Measurements from ENCODE around the gene MEF2A. TPM values are rescaled to one million over a fixed set of nuclear protein-coding genes. Genes with fewer than 3 reads are reported as not detected.

MEF2A gene
- total and polyA plus RNA-seq, 2 experiments from 2014 or later: 91.7 to 556 TPM

GRCh38 chr15:99644913-99645542, 79.2 kb downstream of the MEF2A start:
- peaks cover 16% of the 10 kb centered on the region for H3K4me1 ChIP-seq (ENCODE audit: low read depth)
- no peaks in the 10 kb centered on the region for H3K27me3 ChIP-seq
- H3K9me3 ChIP-seq (ENCODE audit: low read depth): no peaks in the 10 kb centered on the region
- H3K27ac ChIP-seq: peak overlapping the region; percentile 79
- H3K4me3 ChIP-seq: no peak overlapping the region
- peaks cover 10% of the 10 kb centered on the region for H3K36me3 ChIP-seq
- TF ChIP-seq CTCF (IDR thresholded peaks at IDR 0.05; ENCODE audit: low read depth, low read length): no peak
- DNase-seq (ENCODE audit: low read depth in 1 of 2, low spot score in 1 of 2): peak in 1 of 2 donors; percentile 12

- Histone ChIP-seq H3K9me3 (ENCODE audit: low read depth) (no peaks in the 10 kb centered on the region), H3K36me3 (peaks cover 10% of the 10 kb centered on the region), H3K4me3 (no peak overlapping the region), H3K27me3 (no peaks in the 10 kb centered on the region), H3K27ac (peak overlapping the region; percentile 79), H3K4me1 (ENCODE audit: low read depth) (peaks cover 16% of the 10 kb centered on the region)
- TF ChIP-seq CTCF (IDR thresholded peaks at IDR 0.05; ENCODE audit: low read depth, low read length): no peak
- DNase-seq (ENCODE audit: low read depth in 1 of 2, low spot score in 1 of 2): no peak
Measured at GRCh38 chr15:99645543-99645935, 79.8 kb downstream of the MEF2A start.

GRCh38 chr15:99645951-99646350, 80.2 kb downstream of the MEF2A start:
- peaks cover 16% of the 10 kb centered on the region for H3K4me1 ChIP-seq (ENCODE audit: low read depth)
- DNase-seq (ENCODE audit: low read depth in 1 of 2, low spot score in 1 of 2): no peak
- peaks cover 10% of the 10 kb centered on the region for H3K36me3 ChIP-seq
- no peak for TF ChIP-seq CTCF (IDR thresholded peaks at IDR 0.05; ENCODE audit: low read depth, low read length)
- H3K27ac ChIP-seq: peak overlapping the region; percentile 79
- H3K27me3 ChIP-seq: no peaks in the 10 kb centered on the region
- H3K9me3 ChIP-seq (ENCODE audit: low read depth): no peaks in the 10 kb centered on the region
- no peak overlapping the region for H3K4me3 ChIP-seq

GRCh38 chr15:99651023-99651807, 85.4 kb downstream of the MEF2A start:
- peaks cover 4% of the 10 kb centered on the region for H3K4me1 ChIP-seq (ENCODE audit: low read depth)
- no peak overlapping the region for H3K4me3 ChIP-seq
- no peak for TF ChIP-seq CTCF (IDR thresholded peaks at IDR 0.05; ENCODE audit: low read depth, low read length)
- H3K27ac ChIP-seq: peak overlapping the region; percentile 66
- H3K9me3 ChIP-seq (ENCODE audit: low read depth): no peaks in the 10 kb centered on the region
- peaks cover 6% of the 10 kb centered on the region for H3K36me3 ChIP-seq
- H3K27me3 ChIP-seq: no peaks in the 10 kb centered on the region
- DNase-seq (ENCODE audit: low read depth in 1 of 2, low spot score in 1 of 2): peak in 1 of 2 donors; percentile 11

- Histone ChIP-seq H3K4me3 (no peak overlapping the region), H3K4me1 (ENCODE audit: low read depth) (peaks cover 12% of the 10 kb centered on the region), H3K36me3 (peaks cover 3% of the 10 kb centered on the region), H3K27ac (no peak overlapping the region), H3K27me3 (no peaks in the 10 kb centered on the region), H3K9me3 (ENCODE audit: low read depth) (no peaks in the 10 kb centered on the region)
- no peak for TF ChIP-seq CTCF (IDR thresholded peaks at IDR 0.05; ENCODE audit: low read depth, low read length)
- no peak for DNase-seq (ENCODE audit: low read depth in 1 of 2, low spot score in 1 of 2)
Measured at GRCh38 chr15:99656205-99656604, 90.4 kb downstream of the MEF2A start.

Data from cardiac muscle cell (in vitro differentiated cells and primary cell).